ENCODE measurements around the gene TIMM29.

DNA sequence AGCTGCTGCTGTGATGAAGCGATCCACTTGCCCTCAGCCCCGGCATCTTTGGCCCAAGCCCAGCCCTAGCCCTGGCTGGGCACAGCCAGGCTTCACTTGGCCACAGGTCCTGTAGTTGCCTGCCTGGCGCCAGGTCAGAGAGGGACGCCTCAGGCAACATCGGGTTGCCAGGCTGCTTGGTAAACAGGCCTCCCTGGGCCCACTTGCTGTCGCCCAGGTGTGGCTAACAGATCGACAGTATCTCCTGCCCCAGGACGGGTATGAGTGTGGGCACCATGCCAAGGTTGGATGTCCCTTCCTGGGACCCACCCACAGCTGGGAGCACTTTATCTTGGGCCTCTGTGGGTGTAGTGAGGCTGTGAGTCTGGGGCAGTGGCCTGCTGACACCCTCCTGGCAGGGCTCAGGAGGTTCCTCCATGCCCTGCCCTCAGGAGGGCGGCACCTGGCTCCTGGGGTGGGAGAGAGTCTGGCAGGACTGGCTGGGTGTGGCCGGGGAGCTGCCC is 29.4 kb upstream of the TIMM29 start:
- TF ChIP-seq CTCF (IDR thresholded peaks at IDR 0.05; ENCODE audit: low read length) (no peak), EZH2 (optimal IDR thresholded peaks at IDR 0.05; ENCODE audit: low read depth, low read length) (no peak), EZH2phosphoT487 (IDR thresholded peaks at IDR 0.05; ENCODE audit: low read length) (no peak)
